ENCODE results near the gene CDRT15.
"Not testable (repeated sequence)": the region's sequence is repeated elsewhere in the genome, so short reads cannot be mapped to it uniquely, and the experiment has no call there.

CDRT15 gene

GRCh38 chr17:14236762-14237161, at the start of gene CDRT15:
Gene CDRT15, minus strand, starts transcription at chr17:14236862. Its CDS starts 29 bp downstream, at chr17:14236833.
- not testable (repeated sequence) for DNase-seq

DNA sequence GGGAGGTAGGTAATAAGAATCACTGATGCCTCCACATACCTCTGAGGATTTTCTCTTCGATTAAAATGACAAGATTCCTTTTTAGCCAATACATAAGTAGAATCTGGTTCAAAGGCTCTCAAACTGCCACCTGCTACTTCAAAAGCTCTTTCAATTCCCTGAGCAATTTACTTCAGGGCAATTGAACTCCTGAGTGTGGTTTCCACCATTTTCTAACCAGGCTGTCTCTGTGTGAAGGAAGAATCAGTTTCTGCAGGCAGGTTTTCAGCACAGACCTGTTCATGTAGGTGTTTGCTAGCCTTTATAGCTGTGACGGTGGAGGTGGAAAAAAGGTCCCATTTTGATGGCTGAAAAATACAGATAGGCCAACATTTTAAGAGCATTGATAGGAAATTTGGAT, 46.1 kb upstream of the CDRT15 start:
- no peak for DNase-seq

- DNase-seq, result no peak
Observed at GRCh38 chr17:14281530-14281929, 44.9 kb upstream of the CDRT15 start.

DNA sequence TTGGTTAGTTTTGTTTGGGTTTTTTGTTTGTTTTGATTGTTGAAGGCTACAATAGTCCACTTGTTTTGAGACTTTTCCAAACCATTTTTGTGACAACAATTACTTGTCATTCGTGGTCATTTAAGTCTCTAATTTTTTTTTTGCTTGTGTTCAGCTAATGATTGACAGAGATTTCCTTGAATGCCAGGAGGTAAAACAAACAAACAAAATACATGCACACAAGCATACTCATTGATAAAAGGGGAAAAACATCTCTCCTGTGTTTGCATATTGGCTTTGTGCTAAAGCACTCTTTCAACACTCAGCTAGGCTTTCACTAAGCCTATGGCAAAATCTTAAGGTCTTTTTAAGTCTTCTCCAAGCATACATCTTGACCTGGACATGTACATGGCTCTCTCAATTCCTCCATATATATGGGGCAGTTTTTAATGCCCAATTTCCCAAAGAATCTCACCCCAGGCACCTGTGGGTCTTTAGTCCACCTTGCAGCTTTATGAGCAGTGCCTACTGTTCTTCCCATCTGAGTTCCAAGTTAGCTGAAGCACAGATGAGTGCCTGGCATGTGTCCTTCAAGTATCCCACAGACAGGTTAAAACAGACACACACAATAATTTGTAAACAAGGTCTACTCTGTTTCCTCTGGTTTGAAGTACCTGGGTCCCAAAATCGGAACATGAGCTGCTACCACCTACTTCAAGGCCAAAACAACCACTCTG, 40.0 kb upstream of the CDRT15 start:
- DNase-seq, result no peak

- DNase-seq, result no peak
Observed at GRCh38 chr17:14270508-14270907, 33.8 kb upstream of the CDRT15 start.

GRCh38 chr17:14269473-14269872, 32.8 kb upstream of the CDRT15 start:
- no peak for DNase-seq

DNA sequence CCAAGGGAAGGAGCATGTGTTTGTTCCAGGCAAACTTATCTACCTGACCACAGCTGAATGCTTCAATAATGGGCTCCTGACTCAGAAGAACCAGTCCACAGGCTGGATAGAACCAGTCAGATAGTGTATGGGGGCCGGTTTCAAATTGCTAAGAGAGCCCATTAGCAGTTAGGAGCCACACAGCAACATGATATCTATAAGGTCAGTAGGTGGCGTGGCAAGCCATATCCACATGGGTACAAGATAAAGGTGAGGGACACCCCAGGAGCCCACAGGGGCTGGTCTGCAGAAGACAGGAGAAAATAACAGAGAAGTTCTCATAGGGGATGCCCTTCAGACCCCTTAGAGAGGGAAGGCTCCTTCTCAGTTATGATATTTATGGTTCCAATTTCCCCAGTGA, 31.6 kb upstream of the CDRT15 start:
- DNase-seq, result no peak

GRCh38 chr17:14261406-14261805, 24.7 kb upstream of the CDRT15 start:
- DNase-seq, result no peak

GRCh38 chr17:14245629-14246028, 9.0 kb upstream of the CDRT15 start:
- no peak for DNase-seq

GRCh38 chr17:14245002-14245401, 8.3 kb upstream of the CDRT15 start:
- no peak for DNase-seq

DNA sequence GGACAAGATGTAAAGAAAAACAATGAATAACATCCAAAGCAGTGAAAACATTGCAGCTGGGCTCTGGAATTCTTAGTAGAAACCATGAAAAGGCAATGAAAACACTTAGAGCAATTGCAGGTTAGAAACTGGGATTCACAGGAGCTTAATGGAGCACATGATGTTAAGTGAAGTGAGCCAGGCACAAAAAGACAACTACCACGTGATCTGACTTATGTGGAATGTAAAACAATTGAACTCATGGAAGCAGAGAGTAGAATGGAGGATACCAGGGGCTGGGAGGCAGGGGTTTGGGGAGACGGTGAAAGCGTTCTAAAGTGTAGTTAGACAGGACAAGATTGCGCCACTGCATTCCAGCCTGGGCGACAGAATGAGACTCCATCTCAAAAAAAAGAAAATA, 2.6 kb upstream of the CDRT15 start:
- not testable (repeated sequence) for DNase-seq

- not testable (repeated sequence) for DNase-seq
Observed at GRCh38 chr17:14236032-14236431, 630 bp downstream of the CDRT15 start.

DNA sequence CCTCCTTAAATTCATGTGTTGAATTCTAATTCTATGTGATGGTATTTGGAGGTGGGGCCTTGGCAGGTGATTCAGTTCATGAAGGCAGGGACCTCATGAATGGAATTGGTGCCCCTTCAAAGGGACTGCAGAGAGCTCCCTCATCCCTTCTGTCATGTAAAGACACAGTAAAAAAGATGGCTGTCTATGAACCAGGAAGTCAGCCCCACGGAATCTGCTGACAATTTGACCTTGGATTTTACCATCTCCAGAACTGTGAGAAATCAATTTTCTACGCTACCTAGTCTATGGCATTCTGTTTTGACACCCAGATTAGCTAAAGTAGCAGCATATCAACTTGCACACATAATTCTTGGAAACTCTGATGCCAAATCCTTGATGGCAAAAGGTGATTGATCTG, 1.6 kb downstream of the CDRT15 start:
- DNase-seq, result not testable (repeated sequence)

- not testable (repeated sequence) for DNase-seq
Observed at GRCh38 chr17:14231187-14231586, 5.5 kb downstream of the CDRT15 start.

- DNase-seq, result no peak
Observed at GRCh38 chr17:14228903-14229302, 7.8 kb downstream of the CDRT15 start.

DNA sequence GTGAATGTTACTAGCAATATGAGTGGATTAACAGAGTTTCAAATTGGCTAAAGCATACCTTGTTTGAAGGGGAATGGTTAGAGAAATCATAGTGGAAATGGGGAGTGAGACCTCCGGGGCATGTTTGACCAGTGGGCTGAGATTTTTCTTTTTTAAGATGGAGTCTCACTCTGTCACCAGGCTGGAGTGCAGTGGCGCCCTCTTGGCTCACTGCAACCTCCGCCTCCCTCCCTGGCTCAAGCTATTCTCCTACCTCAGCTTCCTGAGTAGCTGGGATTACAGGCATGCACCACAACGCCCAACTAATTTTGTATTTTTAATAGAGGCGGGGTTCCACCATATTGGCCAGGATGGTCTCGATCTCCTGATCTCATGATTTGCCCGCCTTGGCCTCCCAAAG, 9.6 kb downstream of the CDRT15 start:
- DNase-seq, result no peak

GRCh38 chr17:14225254-14225980, 11.2 kb downstream of the CDRT15 start:
- no peak for DNase-seq

DNA sequence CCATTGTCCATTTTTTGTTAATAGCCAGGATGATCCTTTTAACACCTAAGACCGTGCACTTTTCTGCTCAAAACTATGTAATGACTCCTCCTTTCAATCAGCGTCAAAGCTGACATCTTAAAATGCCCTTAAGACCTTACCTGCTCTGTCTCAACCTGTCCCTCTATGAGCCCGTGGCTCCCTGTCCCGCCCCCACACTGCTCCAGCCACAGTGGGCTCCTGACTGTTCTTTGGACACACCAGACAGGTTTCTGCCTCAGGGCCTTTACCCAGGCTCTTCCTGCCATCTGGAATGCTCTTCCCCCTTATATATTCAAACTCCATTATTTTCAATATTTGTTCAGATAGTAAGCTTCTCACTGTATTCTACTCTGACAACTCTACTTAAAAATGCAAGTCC, 14.1 kb downstream of the CDRT15 start:
- DNase-seq, result no peak

DNA sequence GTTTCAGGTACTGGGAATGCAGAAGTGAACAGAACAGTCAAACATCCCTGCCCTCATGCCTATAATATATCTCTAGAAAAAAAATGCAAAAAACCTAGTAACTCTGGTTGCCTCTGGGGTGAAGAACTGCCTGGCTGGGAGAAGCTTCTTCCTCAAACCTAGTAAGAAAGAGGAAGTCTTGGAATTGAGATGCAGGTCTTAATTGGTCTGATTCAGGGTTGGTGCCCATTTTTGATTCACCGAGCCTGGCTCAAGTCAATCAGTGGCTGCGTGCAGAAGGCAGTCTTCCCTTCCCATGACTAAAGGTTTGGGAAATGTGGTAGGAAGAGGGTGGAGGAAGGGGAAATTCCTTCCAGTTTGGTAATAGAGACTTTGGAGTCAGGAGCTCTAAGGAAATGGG, 22.4 kb downstream of the CDRT15 start:
- DNase-seq, result no peak

GRCh38 chr17:14212401-14212800, 24.3 kb downstream of the CDRT15 start:
- DNase-seq, result no peak

GRCh38 chr17:14211801-14212200, 24.9 kb downstream of the CDRT15 start:
- peak; percentile 54 for DNase-seq

DNA sequence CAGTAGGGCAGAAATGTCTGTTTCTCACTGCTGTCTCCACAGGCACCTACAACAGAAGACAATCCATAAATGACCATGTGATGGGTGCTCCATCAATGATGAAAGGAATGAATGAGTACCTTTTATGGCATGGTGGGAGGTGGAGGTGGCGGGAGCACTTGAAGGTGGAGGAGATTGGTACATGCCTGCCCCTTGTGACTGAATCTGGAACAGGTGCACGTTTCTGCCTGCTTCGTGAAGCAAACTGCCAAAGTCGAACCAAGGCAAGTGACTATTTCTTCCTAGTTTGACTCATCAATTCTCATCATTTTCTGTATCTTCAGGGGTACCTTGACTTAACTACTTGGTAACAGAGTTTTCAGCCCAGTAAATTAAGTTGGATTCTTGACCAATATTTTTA, 25.4 kb downstream of the CDRT15 start:
- no peak for DNase-seq

DNA sequence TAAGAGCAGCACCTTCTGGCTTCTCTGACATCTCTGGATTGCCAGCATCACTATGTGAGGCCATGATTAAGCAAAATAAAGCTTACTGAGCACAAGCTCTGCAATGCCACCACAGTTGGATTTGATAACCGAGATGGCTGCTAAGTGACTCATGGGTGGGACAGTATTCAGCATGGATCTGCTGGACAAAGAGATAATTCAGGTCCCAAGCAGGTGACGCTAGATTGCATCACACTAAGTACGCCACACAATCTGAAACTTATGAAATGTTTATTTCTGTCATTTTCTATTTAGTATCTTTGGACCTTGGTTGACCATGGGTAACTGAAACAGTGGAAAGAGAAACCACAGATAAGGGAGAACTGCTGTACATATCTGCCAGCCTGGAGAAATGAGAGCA, 27.4 kb downstream of the CDRT15 start:
- DNase-seq, result no peak

- no peak for DNase-seq
Observed at GRCh38 chr17:14207791-14208190, 28.9 kb downstream of the CDRT15 start.

GRCh38 chr17:14206891-14207290, 29.8 kb downstream of the CDRT15 start:
- DNase-seq, result no peak
